ENCODE measurements around the gene TMEM97.
"Not testable (repeated sequence)": the region's sequence is repeated elsewhere in the genome, so short reads cannot be mapped to it uniquely, and the experiment has no call there.

The TMEM97 gene

GRCh38 chr17:28276011-28276410 is 43.0 kb upstream of the TMEM97 start:
- H3K4me3 ChIP-seq (ENCODE audit: control insufficient read depth, low read depth, low read length), result no peak overlapping the region
- no peak for DNase-seq (ENCODE audit: low read depth)
- TF ChIP-seq CTCF (conservative IDR thresholded peaks at IDR 0.05; ENCODE audit: control insufficient read depth, insufficient read depth, low read depth, low read length), result no peak

GRCh38 chr17:28279411-28279810 is 39.6 kb upstream of the TMEM97 start:
- no peak for TF ChIP-seq CTCF (conservative IDR thresholded peaks at IDR 0.05; ENCODE audit: control insufficient read depth, insufficient read depth, low read depth, low read length)
- DNase-seq (ENCODE audit: low read depth), result peak; percentile 59
- H3K4me3 ChIP-seq (ENCODE audit: control insufficient read depth, low read depth, low read length), result no peak overlapping the region

- DNase-seq (ENCODE audit: low read depth), result no peak
- H3K4me3 ChIP-seq (ENCODE audit: control insufficient read depth, low read depth, low read length), result no peak overlapping the region
- no peak for TF ChIP-seq CTCF (conservative IDR thresholded peaks at IDR 0.05; ENCODE audit: control insufficient read depth, insufficient read depth, low read depth, low read length)
Measured at GRCh38 chr17:28280826-28281225, 38.2 kb upstream of the TMEM97 start.

- no peak for TF ChIP-seq CTCF (conservative IDR thresholded peaks at IDR 0.05; ENCODE audit: control insufficient read depth, insufficient read depth, low read depth, low read length)
- peak; percentile 95 for DNase-seq (ENCODE audit: low read depth)
Measured at GRCh38 chr17:28282596-28282995, 36.4 kb upstream of the TMEM97 start.

GRCh38 chr17:28285965-28286364 is 33.0 kb upstream of the TMEM97 start:
- DNase-seq (ENCODE audit: low read depth), result no peak
- TF ChIP-seq CTCF (conservative IDR thresholded peaks at IDR 0.05; ENCODE audit: control insufficient read depth, insufficient read depth, low read depth, low read length), result no peak

More at GRCh38 chr17:28282596-28282995, 36.4 kb upstream of the TMEM97 start:
- no peak overlapping the region for H3K4me3 ChIP-seq (ENCODE audit: control insufficient read depth, low read depth, low read length)

GRCh38 chr17:28290703-28291102 is 28.3 kb upstream of the TMEM97 start:
- TF ChIP-seq CTCF (conservative IDR thresholded peaks at IDR 0.05; ENCODE audit: control insufficient read depth, insufficient read depth, low read depth, low read length), result no peak
- no peak overlapping the region for H3K4me3 ChIP-seq (ENCODE audit: control insufficient read depth, low read depth, low read length)
- DNase-seq (ENCODE audit: low read depth), result no peak

More at GRCh38 chr17:28285965-28286364, 33.0 kb upstream of the TMEM97 start:
- no peak overlapping the region for H3K4me3 ChIP-seq (ENCODE audit: control insufficient read depth, low read depth, low read length)

- no peak overlapping the region for H3K4me3 ChIP-seq (ENCODE audit: control insufficient read depth, low read depth, low read length)
- no peak for DNase-seq (ENCODE audit: low read depth)
- no peak for TF ChIP-seq CTCF (conservative IDR thresholded peaks at IDR 0.05; ENCODE audit: control insufficient read depth, insufficient read depth, low read depth, low read length)
Measured at GRCh38 chr17:28291780-28292330, 27.1 kb upstream of the TMEM97 start.

GRCh38 chr17:28292878-28293277 is 26.1 kb upstream of the TMEM97 start:
- not testable (repeated sequence) for H3K4me3 ChIP-seq (ENCODE audit: control insufficient read depth, low read depth, low read length); DNase-seq (ENCODE audit: low read depth)

All from fibroblast of mammary gland (primary cell).